ENCODE results near the gene DICER1. TPM values are rescaled to one million over a fixed set of nuclear protein-coding genes. Genes with fewer than 3 reads are reported as not detected.

The DICER1 gene
- polyA plus RNA-seq, 1 donor (not counting 4 experiments of a cell fraction or from before 2014, with no cell fraction given) = 31.6 TPM

DNA sequence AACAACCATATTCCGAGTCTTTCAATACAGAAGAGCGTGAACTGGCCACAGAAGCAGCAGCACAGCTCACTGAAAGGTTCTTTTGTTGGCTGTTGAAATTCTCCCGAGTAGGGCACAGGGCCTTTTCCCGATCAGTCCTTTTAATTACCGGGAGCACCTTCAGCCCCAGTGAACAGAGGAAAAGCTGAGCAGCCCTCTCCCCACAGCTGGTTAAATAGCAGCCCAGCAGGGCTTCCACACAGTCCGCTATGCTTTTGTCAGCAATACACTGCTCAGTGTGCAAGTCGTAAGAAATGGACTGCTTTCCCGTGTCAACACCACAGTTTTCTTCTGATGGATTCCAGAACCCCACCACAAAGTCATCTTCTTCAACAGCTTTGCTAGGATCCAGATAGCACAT, 61.3 kb downstream of the DICER1 start:
- Histone ChIP-seq H3K9me3 (ENCODE audit: control insufficient read depth, low read depth, low read length) (no peaks in the 10 kb centered on the region), H3K4me1 (ENCODE audit: control insufficient read depth, extremely low read depth, insufficient read depth, low read length) (no peaks in the 10 kb centered on the region), H3K27ac (ENCODE audit: control insufficient read depth, insufficient read depth, low read length) (no peak overlapping the region), H3K9me1 (ENCODE audit: control insufficient read depth, extremely low read depth, insufficient read depth, low read length) (no peaks in the 10 kb centered on the region), H3K79me2 (ENCODE audit: control insufficient read depth, insufficient read depth, low read length) (no peaks in the 10 kb centered on the region), H3K27me3 (ENCODE audit: control insufficient read depth, extremely low read depth, insufficient read depth, low read length) (no peaks in the 10 kb centered on the region), H3K9ac (ENCODE audit: control insufficient read depth, extremely low read depth, insufficient read depth, low read length) (no peak overlapping the region), H2AFZ (ENCODE audit: control insufficient read depth, low read length) (no peak overlapping the region), H3K36me3 (ENCODE audit: control insufficient read depth in 2 of 2, extremely low read depth in 1 of 2, insufficient read depth in 2 of 2, low read length in 2 of 2) (peaks cover 17 to 20% of the 10 kb centered on the region in 2 experiments), H3K4me2 (ENCODE audit: control insufficient read depth, extremely low read depth, insufficient read depth, low read depth, low read length) (no peak overlapping the region), H4K20me1 (ENCODE audit: control insufficient read depth, extremely low read depth, insufficient read depth, low read length) (no peaks in the 10 kb centered on the region), H3K4me3 (ENCODE audit: control insufficient read depth in 2 of 3, extremely low read depth in 1 of 3, insufficient read depth in 2 of 3, low read depth in 1 of 3, low read length in 3 of 3) (no peak overlapping the region)
- dilution Hi-C loops (cut with MboI; ENCODE audit: extremely low pct_ligation_motif_present, low sequenced_read_pairs) = no loop called here
- no peak for TF ChIP-seq EZH2 (IDR thresholded peaks at IDR 0.05; ENCODE audit: low read length)
- TF ChIP-seq, protein P1, sequence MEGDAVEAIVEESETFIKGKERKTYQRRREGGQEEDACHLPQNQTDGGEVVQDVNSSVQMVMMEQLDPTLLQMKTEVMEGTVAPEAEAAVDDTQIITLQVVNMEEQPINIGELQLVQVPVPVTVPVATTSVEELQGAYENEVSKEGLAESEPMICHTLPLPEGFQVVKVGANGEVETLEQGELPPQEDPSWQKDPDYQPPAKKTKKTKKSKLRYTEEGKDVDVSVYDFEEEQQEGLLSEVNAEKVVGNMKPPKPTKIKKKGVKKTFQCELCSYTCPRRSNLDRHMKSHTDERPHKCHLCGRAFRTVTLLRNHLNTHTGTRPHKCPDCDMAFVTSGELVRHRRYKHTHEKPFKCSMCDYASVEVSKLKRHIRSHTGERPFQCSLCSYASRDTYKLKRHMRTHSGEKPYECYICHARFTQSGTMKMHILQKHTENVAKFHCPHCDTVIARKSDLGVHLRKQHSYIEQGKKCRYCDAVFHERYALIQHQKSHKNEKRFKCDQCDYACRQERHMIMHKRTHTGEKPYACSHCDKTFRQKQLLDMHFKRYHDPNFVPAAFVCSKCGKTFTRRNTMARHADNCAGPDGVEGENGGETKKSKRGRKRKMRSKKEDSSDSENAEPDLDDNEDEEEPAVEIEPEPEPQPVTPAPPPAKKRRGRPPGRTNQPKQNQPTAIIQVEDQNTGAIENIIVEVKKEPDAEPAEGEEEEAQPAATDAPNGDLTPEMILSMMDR (optimal IDR thresholded peaks at IDR 0.05 in 1 of 3, IDR thresholded peaks at IDR 0.05 in 1 of 3, conservative IDR thresholded peaks at IDR 0.05 in 1 of 3; ENCODE audit: extremely low read depth in 1 of 3, insufficient read depth in 2 of 3, low read length in 3 of 3) = no peak
- DNase-seq (ENCODE audit: low read depth, low spot score) (no peak), FAIRE-seq (no peak)

DNA sequence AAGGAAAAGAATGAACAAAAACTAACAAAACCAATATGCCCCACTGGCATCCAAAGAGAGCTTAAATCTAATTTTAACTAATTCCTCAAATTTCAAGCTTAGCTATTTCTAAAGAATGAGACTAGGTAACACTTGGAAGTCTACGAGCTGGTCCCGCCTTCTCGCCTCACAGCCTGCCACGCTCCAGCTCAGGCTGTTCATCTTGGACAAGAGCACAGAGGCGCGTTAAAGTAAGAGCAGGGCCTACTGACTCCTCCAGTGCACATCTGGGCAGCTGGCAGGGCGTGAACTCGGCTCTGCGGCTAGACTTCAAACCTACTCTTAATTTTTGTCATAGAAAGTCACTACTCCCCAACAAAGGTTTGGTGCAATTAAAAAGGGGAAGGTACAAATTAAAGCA, 64.6 kb downstream of the DICER1 start:
- Histone ChIP-seq H3K9me3 (ENCODE audit: control insufficient read depth, low read depth, low read length) (no peaks in the 10 kb centered on the region), H3K27ac (ENCODE audit: control insufficient read depth, insufficient read depth, low read length) (no peak overlapping the region), H3K9ac (ENCODE audit: control insufficient read depth, extremely low read depth, insufficient read depth, low read length) (no peak overlapping the region), H3K4me3 (ENCODE audit: control insufficient read depth in 2 of 3, extremely low read depth in 1 of 3, insufficient read depth in 2 of 3, low read depth in 1 of 3, low read length in 3 of 3) (no peak overlapping the region), H2AFZ (ENCODE audit: control insufficient read depth, low read length) (no peak overlapping the region), H3K79me2 (ENCODE audit: control insufficient read depth, insufficient read depth, low read length) (no peaks in the 10 kb centered on the region), H3K27me3 (ENCODE audit: control insufficient read depth, extremely low read depth, insufficient read depth, low read length) (no peaks in the 10 kb centered on the region), H3K4me2 (ENCODE audit: control insufficient read depth, extremely low read depth, insufficient read depth, low read depth, low read length) (no peak overlapping the region), H3K4me1 (ENCODE audit: control insufficient read depth, extremely low read depth, insufficient read depth, low read length) (no peaks in the 10 kb centered on the region), H4K20me1 (ENCODE audit: control insufficient read depth, extremely low read depth, insufficient read depth, low read length) (no peaks in the 10 kb centered on the region), H3K36me3 (ENCODE audit: control insufficient read depth in 2 of 2, extremely low read depth in 1 of 2, insufficient read depth in 2 of 2, low read length in 2 of 2) (peaks cover 20% of the 10 kb centered on the region in 2 experiments), H3K9me1 (ENCODE audit: control insufficient read depth, extremely low read depth, insufficient read depth, low read length) (no peaks in the 10 kb centered on the region)
- FAIRE-seq = no peak
- DNase-seq (ENCODE audit: low read depth, low spot score) = no peak
- TF ChIP-seq, protein P1 (optimal IDR thresholded peaks at IDR 0.05 in 1 of 3, IDR thresholded peaks at IDR 0.05 in 1 of 3, conservative IDR thresholded peaks at IDR 0.05 in 1 of 3; ENCODE audit: extremely low read depth in 1 of 3, insufficient read depth in 2 of 3, low read length in 3 of 3) = no peak
- no peak for TF ChIP-seq EZH2 (IDR thresholded peaks at IDR 0.05; ENCODE audit: low read length)
- dilution Hi-C loops (cut with MboI; ENCODE audit: extremely low pct_ligation_motif_present, low sequenced_read_pairs) = no loop called here
